Astrocyte (in vitro differentiated cells and primary cell): Measurements from ENCODE around the gene TRMT6. TPM values are rescaled to one million over a fixed set of nuclear protein-coding genes. Genes with fewer than 3 reads are reported as not detected.

Source experiments
- DNase-seq: peaks from one replicate; pipeline ENCODE4 v3.0.0-alpha.2; 2010; ENCODE audit warnings: low read depth
- FAIRE-seq: peaks from 2 replicates; lab custom pipeline; 2011; peaks lifted over from hg19 to GRCh38; lab: Jason Lieb, UNC
- H2AFZ ChIP-seq: 2 replicates; pipeline ENCODE4 v1.6.0; 2012; ENCODE audit warnings: low read depth, low read length, inconsistent platforms
- H3K27ac ChIP-seq: 2 replicates; pipeline ENCODE4 v1.5.1; 2011; ENCODE audit warnings: low read depth, low read length, inconsistent platforms
- H3K27me3 ChIP-seq: 2 replicates; pipeline ENCODE4 v1.6.0; 2011; ENCODE audit warnings: low read length, inconsistent platforms; ENCODE audit not compliant: insufficient read depth
- H3K36me3 ChIP-seq: 2 replicates; pipeline ENCODE4 v1.5.1; 2011; ENCODE audit warnings: low read length, inconsistent platforms; ENCODE audit not compliant: insufficient read depth
- H3K4me1 ChIP-seq: 2 replicates; pipeline ENCODE4 v1.5.1; 2011; ENCODE audit warnings: low read length, inconsistent platforms; ENCODE audit not compliant: insufficient read depth
- H3K4me2 ChIP-seq: 2 replicates; pipeline ENCODE4 v1.6.0; 2012; ENCODE audit warnings: low read length, inconsistent platforms
- H3K4me3 ChIP-seq: 2 replicates; pipeline ENCODE4 v1.5.1; 2011; ENCODE audit warnings: low read depth, mild to moderate bottlenecking, low read length, inconsistent platforms; ENCODE audit not compliant: insufficient read depth
- H3K79me2 ChIP-seq: 2 replicates; pipeline ENCODE4 v1.6.0; 2012; ENCODE audit warnings: mild to moderate bottlenecking, low read length, inconsistent platforms; ENCODE audit not compliant: insufficient read depth
- H3K9ac ChIP-seq: 2 replicates; pipeline ENCODE4 v1.6.0; 2012; ENCODE audit warnings: mild to moderate bottlenecking, low read length, inconsistent platforms
- H3K9me3 ChIP-seq: 2 replicates; pipeline ENCODE4 v1.5.1; 2012; ENCODE audit warnings: low read depth, mild to moderate bottlenecking, low read length, inconsistent platforms; ENCODE audit not compliant: insufficient read depth
- H4K20me1 ChIP-seq: 2 replicates; pipeline ENCODE4 v1.6.0; 2012; ENCODE audit warnings: low read length, inconsistent platforms; ENCODE audit not compliant: insufficient read depth
- H3K27ac Mint-ChIP-seq: one replicate; pipeline ENCODE4 v1.8.0; 2021; ENCODE audit warnings: mild to moderate bottlenecking, mixed read lengths; ENCODE audit not compliant: unreplicated experiment
- H3K27me3 Mint-ChIP-seq: one replicate; pipeline ENCODE4 v1.8.0; 2021; ENCODE audit warnings: low read depth, mixed read lengths; ENCODE audit not compliant: unreplicated experiment
- H3K36me3 Mint-ChIP-seq: one replicate; pipeline ENCODE4 v1.8.0; 2021; ENCODE audit warnings: low read depth, mixed read lengths; ENCODE audit not compliant: unreplicated experiment
- H3K4me1 Mint-ChIP-seq: one replicate; pipeline ENCODE4 v1.8.0; 2021; ENCODE audit warnings: low read depth, mixed read lengths; ENCODE audit not compliant: unreplicated experiment
- H3K4me3 Mint-ChIP-seq: one replicate; pipeline ENCODE4 v1.8.0; 2021; ENCODE audit warnings: mild to moderate bottlenecking, moderate library complexity, mixed read lengths; ENCODE audit not compliant: unreplicated experiment
- H3K9me3 Mint-ChIP-seq: one replicate; pipeline ENCODE4 v1.8.0; 2021; ENCODE audit warnings: mild to moderate bottlenecking, mixed read lengths; ENCODE audit not compliant: unreplicated experiment
- CTCF ChIP-seq: IDR thresholded peaks from 2 replicates; pipeline ENCODE4 v1.5.1; 2011; ENCODE audit warnings: low read depth, mild to moderate bottlenecking, inconsistent platforms, low read length, moderate library complexity; ENCODE audit not compliant: insufficient read depth
- EZH2 ChIP-seq: IDR thresholded peaks from 2 replicates; pipeline ENCODE4 v1.6.1; 2012; ENCODE audit warnings: mild to moderate bottlenecking, low read length, inconsistent platforms; ENCODE audit not compliant: insufficient read depth
- total RNA-seq: library from RNA; stranded (reverse); gene quantifications from 2 replicates; pipeline ENCODE4 v1.2.1, GENCODE V29; 2021

The TRMT6 gene
- total RNA-seq, 1 donor from 2014 or later: 14.4 TPM

GRCh38 chr20:5979801-5980200 lies 29.5 kb upstream of the TRMT6 start:
- no peaks in the 10 kb centered on the region for H3K4me1 Mint-ChIP-seq
- H3K27ac Mint-ChIP-seq: no peak overlapping the region
- H3K27ac ChIP-seq: no peak overlapping the region
- FAIRE-seq (no peak), DNase-seq (no peak)
- peaks cover 15% of the 10 kb centered on the region for H3K36me3 ChIP-seq
- H3K9me3 Mint-ChIP-seq: no peaks in the 10 kb centered on the region
- H3K4me1 ChIP-seq: no peaks in the 10 kb centered on the region
- H3K4me3 Mint-ChIP-seq: no peak overlapping the region
- no peak overlapping the region for H3K9ac ChIP-seq
- no peak overlapping the region for H3K4me2 ChIP-seq
- no peaks in the 10 kb centered on the region for H3K27me3 ChIP-seq
- H3K4me3 ChIP-seq: no peak overlapping the region
- H3K36me3 Mint-ChIP-seq: no peaks in the 10 kb centered on the region
- no peaks in the 10 kb centered on the region for H3K9me3 ChIP-seq
- no peak overlapping the region for H2AFZ ChIP-seq
- no peaks in the 10 kb centered on the region for H3K79me2 ChIP-seq
- H4K20me1 ChIP-seq: no peaks in the 10 kb centered on the region
- TF ChIP-seq CTCF: no peak
- no peaks in the 10 kb centered on the region for H3K27me3 Mint-ChIP-seq

GRCh38 chr20:5977975-5978374 lies 27.6 kb upstream of the TRMT6 start:
- Histone ChIP-seq H3K9me3 (no peaks in the 10 kb centered on the region), H3K4me1 (peaks cover under 1% of the 10 kb centered on the region), H2AFZ (no peak overlapping the region), H3K36me3 (peaks cover 12% of the 10 kb centered on the region), H3K4me3 (no peak overlapping the region), H4K20me1 (no peaks in the 10 kb centered on the region), H3K9ac (no peak overlapping the region), H3K79me2 (no peaks in the 10 kb centered on the region), H3K4me2 (no peak overlapping the region), H3K27ac (no peak overlapping the region), H3K27me3 (no peaks in the 10 kb centered on the region)
- H3K27ac Mint-ChIP-seq: no peak overlapping the region
- FAIRE-seq (no peak), DNase-seq (no peak)
- H3K9me3 Mint-ChIP-seq: no peaks in the 10 kb centered on the region
- H3K27me3 Mint-ChIP-seq: no peaks in the 10 kb centered on the region
- H3K4me1 Mint-ChIP-seq: no peaks in the 10 kb centered on the region
- TF ChIP-seq EZH2 (no peak), CTCF (no peak)
- H3K4me3 Mint-ChIP-seq: no peak overlapping the region
- no peaks in the 10 kb centered on the region for H3K36me3 Mint-ChIP-seq

GRCh38 chr20:5977223-5977622 lies 26.9 kb upstream of the TRMT6 start:
- no peak overlapping the region for H3K9ac ChIP-seq
- peaks cover 2% of the 10 kb centered on the region for H3K4me1 ChIP-seq
- Mint-ChIP-seq H3K4me3 (no peak overlapping the region), H3K27me3 (no peaks in the 10 kb centered on the region), H3K27ac (no peak overlapping the region), H3K9me3 (no peaks in the 10 kb centered on the region), H3K4me1 (no peaks in the 10 kb centered on the region), H3K36me3 (no peaks in the 10 kb centered on the region)
- H3K36me3 ChIP-seq: peaks cover 12% of the 10 kb centered on the region
- H3K4me2 ChIP-seq: no peak overlapping the region
- H3K27ac ChIP-seq: no peak overlapping the region
- FAIRE-seq (no peak), DNase-seq (no peak)
- no peaks in the 10 kb centered on the region for H4K20me1 ChIP-seq
- H3K79me2 ChIP-seq: no peaks in the 10 kb centered on the region
- no peak overlapping the region for H2AFZ ChIP-seq
- H3K4me3 ChIP-seq: no peak overlapping the region
- no peaks in the 10 kb centered on the region for H3K9me3 ChIP-seq
- no peak for TF ChIP-seq EZH2
- TF ChIP-seq CTCF: no peak
- H3K27me3 ChIP-seq: no peaks in the 10 kb centered on the region
